22Rv1 (cell line): ENCODE data around the gene CISD3.

Source experiments
- H3K27ac ChIP-seq: fragments of 450-650 bp; 2 replicates; pipeline ENCODE4 v1.5.1; 2017
- CTCF ChIP-seq: fragments of 450-650 bp; IDR thresholded peaks from 2 replicates; pipeline ENCODE4 v1.5.1; 2017; ENCODE audit warnings: mild to moderate bottlenecking
- ZFX ChIP-seq: fragments of 450-650 bp; IDR thresholded peaks from 2 replicates; pipeline ENCODE4 v1.6.1; 2017; ENCODE audit warnings: antibody characterized with exemption, borderline replicate concordance

Gene CISD3

GRCh38 chr17:38709104-38709820, 20.9 kb upstream of the CISD3 start:
- no peak for TF ChIP-seq ZFX
- TF ChIP-seq CTCF = no peak
- no peak overlapping the region for H3K27ac ChIP-seq

GRCh38 chr17:38709864-38710603, 20.1 kb upstream of the CISD3 start:
- no peak overlapping the region for H3K27ac ChIP-seq
- TF ChIP-seq ZFX = no peak

- H3K27ac ChIP-seq = no peak overlapping the region
- no peak for TF ChIP-seq ZFX
- TF ChIP-seq CTCF = no peak
Observed at GRCh38 chr17:38710604-38710962, 19.6 kb upstream of the CISD3 start.

GRCh38 chr17:38710985-38711384, 19.2 kb upstream of the CISD3 start:
- TF ChIP-seq CTCF = no peak
- TF ChIP-seq ZFX = no peak
- H3K27ac ChIP-seq = no peak overlapping the region

GRCh38 chr17:38711792-38712571, 18.2 kb upstream of the CISD3 start:
- TF ChIP-seq CTCF (no peak), ZFX (no peak)
- H3K27ac ChIP-seq = no peak overlapping the region

- TF ChIP-seq CTCF (no peak), ZFX (no peak)
- no peak overlapping the region for H3K27ac ChIP-seq
Observed at GRCh38 chr17:38712593-38712992, 17.5 kb upstream of the CISD3 start.

GRCh38 chr17:38713456-38714075, 16.6 kb upstream of the CISD3 start:
- no peak overlapping the region for H3K27ac ChIP-seq
- TF ChIP-seq CTCF (no peak), ZFX (no peak)
